Measurements from ENCODE around the gene CDAN1. TPM values are rescaled to one million over a fixed set of nuclear protein-coding genes. Genes with fewer than 3 reads are reported as not detected.

Gene CDAN1
- total and polyA plus RNA-seq, 2 of the 8 experiments (the other 6 are each of a cell fraction or from before 2014, with no cell fraction given), result 4.5 to 18.6 TPM

DNA sequence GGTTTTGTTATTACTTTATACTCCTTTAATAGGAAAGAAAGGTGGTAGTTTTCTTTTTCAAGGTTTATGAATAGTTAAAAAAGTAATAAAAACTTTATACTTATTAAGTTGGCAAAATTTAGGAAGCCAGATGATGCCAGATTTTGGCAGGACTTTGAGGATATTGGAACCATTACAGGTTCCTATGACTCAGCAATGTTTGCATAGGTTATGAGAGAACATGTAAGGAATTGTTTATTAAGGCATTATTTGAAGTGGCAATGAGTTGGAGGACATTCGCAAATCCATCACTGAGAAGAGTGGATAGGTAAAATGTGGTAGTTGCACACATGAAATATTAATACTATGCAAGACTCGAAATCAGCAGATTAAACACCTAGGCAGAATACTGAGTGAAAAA, 29.9 kb downstream of the CDAN1 start (continued):
- TF ChIP-seq RBBP5 (IDR thresholded peaks at IDR 0.05; ENCODE audit: borderline replicate concordance, low read depth, low read length) (no peak), CTBP2 (IDR thresholded peaks at IDR 0.05; ENCODE audit: borderline replicate concordance, insufficient read depth, insufficient read length, low read length) (no peak), RFX5 (IDR thresholded peaks at IDR 0.05; ENCODE audit: borderline replicate concordance, low read depth, low read length) (no peak), KDM4A (IDR thresholded peaks at IDR 0.05; ENCODE audit: low read depth, low read length, severe bottlenecking) (no peak)
- TF ChIP-seq, protein P1, sequence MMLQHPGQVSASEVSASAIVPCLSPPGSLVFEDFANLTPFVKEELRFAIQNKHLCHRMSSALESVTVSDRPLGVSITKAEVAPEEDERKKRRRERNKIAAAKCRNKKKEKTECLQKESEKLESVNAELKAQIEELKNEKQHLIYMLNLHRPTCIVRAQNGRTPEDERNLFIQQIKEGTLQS (IDR thresholded peaks at IDR 0.05; ENCODE audit: insufficient read depth, low read depth, low read length), result no peak
